Upper lobe of left lung (tissue), 6 donors: Measurements from ENCODE around the gene PSG1. TPM values are rescaled to one million over a fixed set of nuclear protein-coding genes. Genes with fewer than 3 reads are reported as not detected.
"Not testable (repeated sequence)": the region's sequence is repeated elsewhere in the genome, so short reads cannot be mapped to it uniquely, and the experiment has no call there.

Source experiments
- ATAC-seq, 2 donors: fragments of 200-7000 bp; cut with Tn5 transposase; one replicate each; pipeline ENCODE4 v1.9.1; 2022; ENCODE audit warnings: mild to moderate bottlenecking in 2 of 2, moderate library complexity in 2 of 2; ENCODE audit not compliant: low FRiP score in 2 of 2
- DNase-seq, 2 donors: peaks; one replicate each; pipeline ENCODE4 v3.0.0-alpha.2; 2019 to 2020
- H3K27ac ChIP-seq, 4 donors: fragments of 200-600 bp; sonication (generic); one replicate each; pipeline ENCODE4 v1.5.1; 2016 to 2019
- H3K27me3 ChIP-seq, 4 donors: fragments of 200-600 bp; sonication (generic); one replicate each; pipeline ENCODE4 v1.5.1; 2017 to 2019
- H3K36me3 ChIP-seq, 4 donors: fragments of 200-600 bp; sonication (generic); one replicate each; pipeline ENCODE4 v1.5.1; 2016 to 2019
- H3K4me1 ChIP-seq, 4 donors: fragments of 200-600 bp; sonication (generic); one replicate each; pipeline ENCODE4 v1.5.1; 2018 to 2019
- H3K4me3 ChIP-seq, 4 donors: fragments of 200-600 bp; sonication (generic); one replicate each; pipeline ENCODE4 v1.5.1; 2017 to 2019; ENCODE audit warnings: mild to moderate bottlenecking in 2 of 4, moderate library complexity in 1 of 4
- H3K9me3 ChIP-seq, 4 donors: fragments of 200-600 bp; sonication (generic); one replicate each; pipeline ENCODE4 v1.5.1; 2018 to 2019
- CTCF ChIP-seq, 6 experiments: fragments of 450-650 bp in 4 of 6; fragments of 200-600 bp in 2 of 6; sonication (generic) in 2 of 6; IDR thresholded peaks; one replicate each; pipeline ENCODE4 v1.5.1; 2016 to 2019; ENCODE audit warnings: antibody characterized with exemption in 6 of 6
- EP300 ChIP-seq, 4 donors: sonication (generic); formaldehyde crosslinking; IDR thresholded peaks; one replicate each; pipeline ENCODE4 v1.5.1; 2017; ENCODE audit warnings: antibody characterized with exemption in 4 of 4, control low read depth in 2 of 4
- POLR2A ChIP-seq, 4 donors: fragments of 450-650 bp; IDR thresholded peaks; one replicate each; pipeline ENCODE4 v1.5.1; 2016 to 2017; ENCODE audit warnings: antibody characterized with exemption in 4 of 4, mild to moderate bottlenecking in 2 of 4
- POLR2AphosphoS5 ChIP-seq, 2 donors: sonication (generic); formaldehyde crosslinking; IDR thresholded peaks; one replicate each; pipeline ENCODE4 v1.5.1; 2017; ENCODE audit warnings: antibody characterized with exemption in 2 of 2
- WGBS, 2 donors: methylation state at CpG; one replicate each; pipeline ENCODE4 v1.1.5; 2017 to 2018; 5-methylcytosine and 5-hydroxymethylcytosine counted together
- total RNA-seq, 6 donors: library from RNA; depleted of rRNA in 4 of 6; stranded (reverse); fragments of >200 nt in 4 of 6; gene quantifications; one replicate each; pipeline versions ENCODE4 v1.1.0 to v1.2.1, GENCODE V29; 2016 to 2021
- donor health status: DM: no; HTN: no; CAD: no; lungs with moderate emphysema.
- donor health status: DM: no; HTN: yes; CAD: no; lungs with severe emphysema.

Gene PSG1
- total RNA-seq, 6 donors from 2014 or later: not detected

DNA sequence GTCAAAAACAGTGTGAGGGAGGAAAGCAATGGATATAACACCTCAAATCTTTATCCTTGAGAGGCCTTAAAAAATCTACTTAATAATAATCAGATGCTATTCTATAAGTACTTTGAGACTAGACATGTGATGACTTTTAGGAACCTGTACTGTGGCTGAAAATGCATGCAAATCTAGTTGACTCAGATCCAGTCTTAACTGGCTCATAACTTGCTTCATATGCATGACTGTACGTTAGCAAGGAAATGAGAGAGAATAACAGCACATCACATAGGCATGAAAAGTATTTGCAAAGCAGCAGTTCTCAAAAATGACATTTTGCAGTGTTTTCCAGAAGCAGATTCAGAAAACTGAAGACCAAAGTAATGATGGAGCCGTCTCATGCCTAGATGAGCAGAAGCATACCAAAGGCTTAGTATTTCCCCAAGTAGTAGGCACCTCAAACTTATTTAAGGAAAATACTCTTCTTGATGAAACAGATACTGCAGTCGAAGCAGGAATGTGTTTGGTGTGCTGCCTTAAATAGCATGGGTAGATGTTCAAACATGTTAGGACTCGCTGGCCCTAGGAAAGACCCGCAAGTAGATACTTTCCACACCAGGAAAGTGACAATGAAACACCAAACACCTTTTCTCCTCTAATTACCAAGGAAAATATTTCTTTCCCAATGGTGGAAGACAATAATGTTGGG lies 59.4 kb downstream of the PSG1 start:
- 80 to 82% methylated on average over 4 to 5 of the region's 5 CpGs for WGBS, 2 donors
- DNase-seq, H3K9me3 ChIP-seq: not testable (repeated sequence)

DNA sequence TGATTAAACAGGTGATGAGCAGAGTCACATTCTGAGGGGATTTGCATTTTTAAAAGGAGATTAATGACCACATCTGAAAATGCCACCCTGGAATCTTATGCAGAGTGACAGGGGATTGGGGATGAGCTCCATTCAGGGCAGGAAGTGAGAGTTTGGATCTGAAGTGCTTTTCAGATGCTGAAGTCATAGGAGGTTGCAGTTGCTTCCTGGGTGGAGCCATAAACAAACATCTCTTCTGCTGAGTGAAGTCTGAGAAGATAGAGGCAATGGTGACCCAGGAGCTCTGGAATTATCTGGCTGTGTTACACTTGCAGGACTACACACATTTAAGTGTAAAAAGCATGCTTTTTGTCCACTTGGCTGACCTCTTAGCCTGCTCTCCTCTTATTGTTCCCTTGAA lies 62.6 kb downstream of the PSG1 start:
- Histone ChIP-seq H3K4me1 (no peaks in the 10 kb centered on the region), H3K27me3 (no peaks in the 10 kb centered on the region), H3K4me3 (no peak overlapping the region), H3K27ac (no peak overlapping the region), H3K36me3 (no peaks in the 10 kb centered on the region), H3K9me3 (no peaks in the 10 kb centered on the region)
- DNase-seq (no peak), ATAC-seq (no peak)
- TF ChIP-seq CTCF (IDR thresholded peaks at IDR 0.05) (no peak), POLR2AphosphoS5 (IDR thresholded peaks at IDR 0.05) (no peak), EP300 (IDR thresholded peaks at IDR 0.05) (no peak), POLR2A (IDR thresholded peaks at IDR 0.05) (no peak)

More for the DNA sequence above, 59.4 kb downstream of the PSG1 start:
- not testable (repeated sequence) for ATAC-seq, H3K4me3 ChIP-seq, H3K27me3 ChIP-seq, H3K36me3 ChIP-seq, H3K27ac ChIP-seq, H3K4me1 ChIP-seq

Other genes with a start within 250 kb of the PSG1 start
- gene PSG3, start 139.2 kb downstream of the PSG1 start, total RNA-seq: not detected
- gene PSG8, start 114.0 kb downstream of the PSG1 start, total RNA-seq: not detected
- not detected for gene PSG6, start 38.2 kb upstream of the PSG1 start, total RNA-seq
- gene PSG7, start 57.5 kb upstream of the PSG1 start, total RNA-seq: not detected
- gene PSG11, start 146.8 kb upstream of the PSG1 start, total RNA-seq: not detected
- not detected for gene PSG2, start 203.0 kb upstream of the PSG1 start, total RNA-seq